Measurements from ENCODE around the gene ZMIZ1.
A peak's percentile ranks its signal among the peaks of the same experiment; 100 is the strongest.

- TF ChIP-seq, protein P1, sequence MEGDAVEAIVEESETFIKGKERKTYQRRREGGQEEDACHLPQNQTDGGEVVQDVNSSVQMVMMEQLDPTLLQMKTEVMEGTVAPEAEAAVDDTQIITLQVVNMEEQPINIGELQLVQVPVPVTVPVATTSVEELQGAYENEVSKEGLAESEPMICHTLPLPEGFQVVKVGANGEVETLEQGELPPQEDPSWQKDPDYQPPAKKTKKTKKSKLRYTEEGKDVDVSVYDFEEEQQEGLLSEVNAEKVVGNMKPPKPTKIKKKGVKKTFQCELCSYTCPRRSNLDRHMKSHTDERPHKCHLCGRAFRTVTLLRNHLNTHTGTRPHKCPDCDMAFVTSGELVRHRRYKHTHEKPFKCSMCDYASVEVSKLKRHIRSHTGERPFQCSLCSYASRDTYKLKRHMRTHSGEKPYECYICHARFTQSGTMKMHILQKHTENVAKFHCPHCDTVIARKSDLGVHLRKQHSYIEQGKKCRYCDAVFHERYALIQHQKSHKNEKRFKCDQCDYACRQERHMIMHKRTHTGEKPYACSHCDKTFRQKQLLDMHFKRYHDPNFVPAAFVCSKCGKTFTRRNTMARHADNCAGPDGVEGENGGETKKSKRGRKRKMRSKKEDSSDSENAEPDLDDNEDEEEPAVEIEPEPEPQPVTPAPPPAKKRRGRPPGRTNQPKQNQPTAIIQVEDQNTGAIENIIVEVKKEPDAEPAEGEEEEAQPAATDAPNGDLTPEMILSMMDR (conservative IDR thresholded peaks at IDR 0.05; ENCODE audit: low read length): peak; percentile 33
- no peak for TF ChIP-seq EZH2phosphoT487 (IDR thresholded peaks at IDR 0.05; ENCODE audit: borderline replicate concordance)
Observed at GRCh38 chr10:79067241-79068202, 1.2 kb upstream of the ZMIZ1 start.

Measured in Loucy (cell line).